Esophagus muscularis mucosa (tissue), 4 donors: Measurements from ENCODE around the gene TAS1R1. TPM values are rescaled to one million over a fixed set of nuclear protein-coding genes. Genes with fewer than 3 reads are reported as not detected.

Experiments
- DNase-seq: peaks from one replicate; pipeline ENCODE4 v3.0.0-alpha.2; 2017; ENCODE audit errors: extremely low spot score
- H3K27ac ChIP-seq, 4 donors: fragments of 200-600 bp; sonication (generic); replicated peaks in 1 of 4; 1 replicate in 3 of 4; 2 replicates in 1 of 4; pipeline ENCODE4 v1.5.1; 2016 to 2019; ENCODE audit warnings: mild to moderate bottlenecking in 1 of 4
- H3K27me3 ChIP-seq, 4 donors: fragments of 200-600 bp; sonication (generic); one replicate each; pipeline versions ENCODE4 v1.5.1 to v1.6.0; 2016 to 2019
- H3K36me3 ChIP-seq, 4 donors: fragments of 200-600 bp; sonication (generic); one replicate each; pipeline ENCODE4 v1.5.1; 2016 to 2019
- H3K4me1 ChIP-seq, 4 donors: fragments of 200-600 bp; sonication (generic); one replicate each; pipeline ENCODE4 v1.5.1; 2016 to 2019
- H3K4me3 ChIP-seq, 4 donors: fragments of 200-600 bp; sonication (generic); 1 replicate in 2 of 4; 2 replicates in 2 of 4; pipeline ENCODE4 v1.5.1; 2016 to 2019; ENCODE audit warnings: mild to moderate bottlenecking in 4 of 4, moderate library complexity in 1 of 4
- H3K9me3 ChIP-seq, 4 donors: fragments of 200-600 bp; sonication (generic); 1 replicate in 3 of 4; 2 replicates in 1 of 4; pipeline ENCODE4 v1.5.1; 2016 to 2019
- CTCF ChIP-seq, 3 experiments: fragments of 200-600 bp in 2 of 3; fragments of 450-650 bp in 1 of 3; sonication (generic) in 2 of 3; IDR thresholded peaks; one replicate each; pipeline ENCODE4 v1.5.1; 2017 to 2019; ENCODE audit warnings: antibody characterized with exemption in 3 of 3, mild to moderate bottlenecking in 2 of 3, moderate library complexity in 1 of 3
- EP300 ChIP-seq: sonication (generic); formaldehyde crosslinking; IDR thresholded peaks from one replicate; pipeline ENCODE4 v1.6.1; 2017; ENCODE audit warnings: antibody characterized with exemption
- POLR2A ChIP-seq: fragments of 450-650 bp; IDR thresholded peaks from one replicate; pipeline ENCODE4 v1.6.1; 2017; ENCODE audit warnings: antibody characterized with exemption, moderate library complexity, mild to moderate bottlenecking, low read depth
- POLR2AphosphoS5 ChIP-seq, 2 donors: sonication (generic); formaldehyde crosslinking; IDR thresholded peaks; one replicate each; pipeline ENCODE4 v1.6.1; 2017; ENCODE audit warnings: antibody characterized with exemption in 2 of 2
- WGBS: methylation state at CpG from one replicate; pipeline ENCODE4 v1.1.5; 2018; 5-methylcytosine and 5-hydroxymethylcytosine counted together
- intact Hi-C: fragments of 100-400 bp; cut with DNase I; formaldehyde crosslinking; loops from one replicate; pipeline ENCODE4 v1.15.1; 2023
- total RNA-seq, 4 donors: library from RNA; depleted of rRNA; stranded (reverse); fragments of >200 nt; gene quantifications; one replicate each; pipeline versions ENCODE4 v1.1.0 to v1.2.1, GENCODE V29; 2016

TAS1R1 gene
- total RNA-seq, 4 donors from 2014 or later = not detected

DNA sequence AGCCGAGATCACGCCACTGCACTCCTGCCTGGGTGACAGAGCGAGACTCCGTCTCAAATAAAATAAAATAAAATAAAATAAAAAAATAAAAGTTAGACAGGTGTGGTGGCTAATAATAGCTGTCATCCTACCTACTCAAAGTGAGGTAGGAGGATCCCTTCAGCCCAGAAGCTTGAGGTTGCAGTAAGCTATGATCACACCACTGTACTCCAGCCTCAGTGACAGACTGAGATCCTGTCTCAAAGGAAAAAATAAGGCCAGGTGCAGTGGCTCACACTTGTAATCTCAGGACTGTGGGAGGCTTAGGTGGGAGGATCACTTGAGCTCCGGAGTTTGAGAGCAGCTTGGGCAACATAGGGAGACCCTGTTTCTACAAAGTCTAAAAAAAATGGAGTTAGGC is 18.8 kb upstream of the TAS1R1 start:
- no peak overlapping the region for H3K27ac ChIP-seq
- no peaks in the 10 kb centered on the region for H3K27me3 ChIP-seq
- peaks cover 27 to 78% (median 65%) of the 10 kb centered on the region in 4 donors for H3K36me3 ChIP-seq
- TF ChIP-seq EP300 (no peak), POLR2A (no peak), CTCF (IDR thresholded peaks at IDR 0.05) (no peak), POLR2AphosphoS5 (IDR thresholded peaks at IDR 0.05) (no peak)
- no peak overlapping the region for H3K4me3 ChIP-seq
- intact Hi-C loops = no loop called here
- DNase-seq = no peak
- no peaks in the 10 kb centered on the region for H3K9me3 ChIP-seq
- 94% methylated on average over 4 of the region's 5 CpGs for WGBS
- no peaks in the 10 kb centered on the region for H3K4me1 ChIP-seq

DNA sequence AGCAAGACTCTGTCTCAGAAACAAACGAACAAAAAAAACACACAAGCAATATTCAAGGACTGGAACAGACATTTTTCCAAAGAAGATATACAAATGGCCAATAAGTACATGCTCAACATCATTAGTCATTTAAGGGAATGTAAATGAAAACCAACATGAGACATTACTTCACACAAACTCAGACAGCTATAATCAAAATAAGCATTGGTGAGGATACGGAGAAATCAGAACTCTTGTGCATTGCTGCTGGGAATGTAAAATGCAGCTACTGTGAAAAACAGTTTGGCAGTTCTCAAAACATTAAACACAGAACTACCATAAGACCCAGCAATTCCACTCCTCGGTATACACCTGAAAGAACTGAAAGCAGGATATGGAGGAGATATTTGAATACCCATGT is 16.2 kb upstream of the TAS1R1 start:
- Histone ChIP-seq H3K4me1 (no peaks in the 10 kb centered on the region), H3K27ac (no peak overlapping the region), H3K9me3 (no peaks in the 10 kb centered on the region), H3K4me3 (no peak overlapping the region), H3K27me3 (no peaks in the 10 kb centered on the region), H3K36me3 (peaks cover 13 to 78% (median 56%) of the 10 kb centered on the region in 4 donors)
- no peak for DNase-seq
- intact Hi-C loops = no loop called here
- 49% methylated on average over 3 of the region's 3 CpGs for WGBS
- no peak for TF ChIP-seq EP300
- TF ChIP-seq CTCF (IDR thresholded peaks at IDR 0.05) = no peak
- TF ChIP-seq POLR2AphosphoS5 (IDR thresholded peaks at IDR 0.05) = no peak
- TF ChIP-seq POLR2A = no peak

DNA sequence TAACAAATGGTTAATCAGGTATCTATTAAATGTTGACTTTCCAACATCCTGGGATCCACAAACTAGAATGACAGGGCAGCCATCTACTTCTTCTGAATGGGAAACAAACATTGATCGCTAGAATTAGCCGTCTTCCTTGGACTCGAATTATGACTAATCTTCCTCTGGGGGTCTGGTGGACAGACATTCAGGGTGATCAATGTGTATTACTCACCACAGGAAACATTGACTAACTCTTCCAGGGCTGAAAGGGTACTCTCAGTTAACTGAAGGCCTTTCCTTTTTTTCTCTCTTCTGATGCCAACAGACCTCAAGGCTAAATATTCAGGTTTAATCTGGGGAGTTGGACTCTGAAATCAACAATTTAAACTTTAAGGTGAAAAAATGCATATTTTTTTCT is 10.3 kb upstream of the TAS1R1 start:
- peaks cover 0 to 9% (median 2%) of the 10 kb centered on the region in 4 donors for H3K4me1 ChIP-seq
- intact Hi-C loops = no loop called here
- no peak overlapping the region for H3K4me3 ChIP-seq
- DNase-seq = no peak
- WGBS = 77% methylated on average over 3 of the region's 3 CpGs
- H3K27me3 ChIP-seq = no peaks in the 10 kb centered on the region
- no peaks in the 10 kb centered on the region for H3K9me3 ChIP-seq
- H3K36me3 ChIP-seq = peaks cover 54 to 96% (median 84%) of the 10 kb centered on the region in 4 donors
- no peak overlapping the region for H3K27ac ChIP-seq
- TF ChIP-seq POLR2AphosphoS5 (IDR thresholded peaks at IDR 0.05) (no peak), EP300 (no peak), POLR2A (no peak), CTCF (IDR thresholded peaks at IDR 0.05) (no peak)

DNA sequence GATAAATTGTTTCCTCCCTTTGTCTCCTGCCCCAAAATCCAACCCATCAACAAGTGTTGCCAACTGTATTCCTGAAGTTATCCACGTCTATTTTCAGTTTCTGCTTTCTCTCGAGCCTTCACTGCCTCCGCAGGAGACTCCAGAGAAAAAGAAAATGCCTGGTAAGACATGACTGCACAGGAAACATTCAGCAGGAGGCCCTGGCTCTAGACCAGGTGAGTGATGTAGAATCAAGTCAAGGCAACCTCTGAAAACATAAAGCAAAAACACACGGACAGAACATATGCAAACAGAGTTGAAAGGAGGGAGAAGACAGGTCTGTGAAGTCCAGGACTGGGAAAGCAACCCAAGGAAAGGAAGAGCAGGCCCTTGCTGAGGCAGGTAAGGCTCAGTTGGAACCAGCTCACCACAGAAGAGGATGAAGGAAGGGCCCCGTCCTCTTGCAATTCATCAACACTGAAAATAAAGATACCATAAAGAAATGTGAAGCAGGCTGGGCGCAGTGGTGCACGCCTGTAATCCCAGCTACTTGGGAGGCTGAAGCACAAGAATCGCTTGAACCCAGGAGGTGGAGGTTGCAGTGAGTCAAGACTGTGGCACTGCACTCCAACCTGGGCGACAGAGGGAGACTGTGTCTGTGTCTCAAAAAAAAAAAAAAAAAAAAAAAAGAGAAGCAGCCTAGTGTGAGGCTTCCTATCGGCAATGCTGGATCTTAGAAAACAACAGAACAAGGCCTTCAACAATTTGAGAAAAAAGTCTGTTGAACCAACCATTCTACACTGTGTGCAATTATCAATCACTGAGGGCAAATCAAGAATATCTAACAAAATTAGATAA is 9.6 kb upstream of the TAS1R1 start:
- Histone ChIP-seq H3K4me1 (peaks cover 0 to 9% (median 2%) of the 10 kb centered on the region in 4 donors), H3K27ac (no peak overlapping the region), H3K36me3 (peaks cover 60 to 99% (median 87%) of the 10 kb centered on the region in 4 donors), H3K9me3 (no peaks in the 10 kb centered on the region), H3K4me3 (no peak overlapping the region), H3K27me3 (no peaks in the 10 kb centered on the region)
- intact Hi-C loops = no loop called here
- no peak for DNase-seq
- 65% methylated on average over 10 of the region's 10 CpGs for WGBS
- TF ChIP-seq CTCF (IDR thresholded peaks at IDR 0.05) (no peak), POLR2A (no peak), EP300 (no peak), POLR2AphosphoS5 (IDR thresholded peaks at IDR 0.05) (no peak)
